Panc1 (cell line): ENCODE data around the gene ARL4A. TPM values are rescaled to one million over a fixed set of nuclear protein-coding genes. Genes with fewer than 3 reads are reported as not detected.

Source experiments
- ATAC-seq: fragments of 200-7000 bp; cut with Tn5 transposase; 2 replicates; pipeline ENCODE4 v1.9.1; 2020; ENCODE audit warnings: mild to moderate bottlenecking, moderate library complexity
- BruUV-seq: library from RNA; stranded (reverse); fragments of 400-500 nt; replicated peaks from 2 replicates; lab custom pipeline; 2021; lab: Mats Ljungman, UMichigan
- CTCF ChIA-PET: fragments of 300-600 bp; sonication (Branson Sonifier 250); formaldehyde crosslinking; loops from one replicate; lab custom pipeline; 2022; ENCODE audit warnings: antibody characterized with exemption; lab: Charles Lee
- POLR2A ChIA-PET: fragments of 300-600 bp; sonication (Branson Sonifier 250); formaldehyde crosslinking; loops from one replicate; lab custom pipeline; 2022; ENCODE audit warnings: antibody characterized with exemption; lab: Charles Lee
- DNase-seq: peaks from one replicate; pipeline ENCODE4 v3.0.0-alpha.2; 2010; ENCODE audit warnings: low read depth, low spot score
- H3K27ac ChIP-seq: 2 replicates; pipeline ENCODE4 v1.5.1; 2011; ENCODE audit warnings: mild to moderate bottlenecking, low read length, inconsistent platforms
- H3K27me3 ChIP-seq: fragments of 200-500 bp; sonication (Bioruptor generic); 2 replicates; pipeline ENCODE4 v1.6.0; 2014; ENCODE audit warnings: low read length, inconsistent platforms; ENCODE audit not compliant: control insufficient read depth, insufficient read depth
- H3K36me3 ChIP-seq: fragments of 200-500 bp; sonication (Bioruptor generic); 2 replicates; pipeline ENCODE4 v1.5.1; 2014; ENCODE audit warnings: inconsistent platforms, mild to moderate bottlenecking, low read length, moderate library complexity; ENCODE audit not compliant: control insufficient read depth, insufficient read depth
- H3K4me1 ChIP-seq: 2 replicates; pipeline ENCODE4 v1.5.1; 2011; ENCODE audit warnings: inconsistent platforms, mild to moderate bottlenecking, low read length, moderate library complexity; ENCODE audit not compliant: control insufficient read depth, insufficient read depth
- H3K4me3 ChIP-seq, 2 experiments: 2 replicates each; pipeline ENCODE4 v1.5.1; 2011 to 2012; ENCODE audit warnings: low read depth in 2 of 2, low read length in 2 of 2, mild to moderate bottlenecking in 2 of 2, inconsistent platforms in 1 of 2, moderate library complexity in 1 of 2
- H3K9me3 ChIP-seq: fragments of 200-500 bp; sonication (Bioruptor generic); 2 replicates; pipeline ENCODE4 v1.5.1; 2014; ENCODE audit warnings: low read depth, mild to moderate bottlenecking, inconsistent platforms, low read length, moderate library complexity; ENCODE audit not compliant: control insufficient read depth, insufficient read depth
- POLR2AphosphoS5 ChIP-seq: IDR thresholded peaks from 2 replicates; pipeline ENCODE4 v1.6.1; 2012; ENCODE audit warnings: mild to moderate bottlenecking, low read depth, low read length, moderate library complexity
- SIN3A ChIP-seq: IDR thresholded peaks from 2 replicates; pipeline ENCODE4 v1.6.1; 2012; ENCODE audit warnings: low read depth, mild to moderate bottlenecking, low read length, moderate library complexity, borderline replicate concordance; ENCODE audit not compliant: insufficient read depth
- TCF7L2 ChIP-seq: IDR thresholded peaks from 2 replicates; pipeline ENCODE4 v1.6.1; 2011; ENCODE audit warnings: mild to moderate bottlenecking, low read depth, low read length, inconsistent platforms
- in situ Hi-C: cut with HindIII; loops from 2 replicates; pipeline ENCODE4 v1.10.0; 2016; ENCODE audit warnings: low sequenced_read_pairs, low pct_unique_long_range_greater_than_20kb
- intact Hi-C: fragments of 100-400 bp; cut with micrococcal nuclease; formaldehyde crosslinking; loops from one replicate; pipeline ENCODE4 v1.10.0; 2022; ENCODE audit not compliant: unreplicated experiment
- total RNA-seq: library from RNA; stranded (reverse); gene quantifications from one replicate; pipeline ENCODE4 v1.2.1, GENCODE V29; 2021; ENCODE audit not compliant: unreplicated experiment
- TF ChIP-seq, protein P1 (sequence below): fragments of 450-650 bp; IDR thresholded peaks from 2 replicates; pipeline ENCODE4 v1.5.1; 2017; ENCODE audit warnings: mild to moderate bottlenecking
- TF ChIP-seq, protein P2 (sequence below), 2 experiments: IDR thresholded peaks; 2 replicates each; pipeline ENCODE4 v1.6.1; 2011 to 2012; ENCODE audit warnings: low read depth in 2 of 2, control low read depth in 1 of 2, low read length in 1 of 2, mild to moderate bottlenecking in 1 of 2, moderate library complexity in 1 of 2; ENCODE audit not compliant: insufficient read depth in 1 of 2

Gene ARL4A
- total RNA-seq, 1 experiment from 2014 or later: 37.4 TPM

DNA sequence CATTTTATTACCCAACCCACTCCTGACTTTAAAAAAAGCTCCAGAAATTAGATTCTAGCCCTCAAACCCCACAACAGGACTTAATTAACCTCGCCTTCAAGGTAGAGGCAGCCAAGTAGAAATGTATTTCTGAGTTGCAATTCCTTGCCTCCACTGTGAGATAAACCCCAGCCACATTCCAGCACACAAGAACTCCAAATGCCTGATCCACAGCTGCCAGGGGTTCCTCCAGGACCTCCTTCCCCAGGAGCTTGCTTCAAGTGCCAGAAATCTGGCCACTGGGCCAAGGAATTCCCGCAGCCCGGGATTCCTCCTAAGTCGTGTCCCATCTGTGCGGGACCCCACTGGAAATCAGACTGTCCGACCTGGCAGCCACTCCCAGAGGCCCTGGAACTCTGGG, 25.9 kb upstream of the ARL4A start:
- no peaks in the 10 kb centered on the region for H3K4me1 ChIP-seq
- DNase-seq (no peak), ATAC-seq (no peak)
- H3K4me3 ChIP-seq: no peak overlapping the region
- POLR2A ChIA-PET: no interaction called here
- CTCF ChIA-PET: no interaction called here
- intact Hi-C loops: no loop called here
- no peak for TF ChIP-seq SIN3A
- TF ChIP-seq, protein P1, sequence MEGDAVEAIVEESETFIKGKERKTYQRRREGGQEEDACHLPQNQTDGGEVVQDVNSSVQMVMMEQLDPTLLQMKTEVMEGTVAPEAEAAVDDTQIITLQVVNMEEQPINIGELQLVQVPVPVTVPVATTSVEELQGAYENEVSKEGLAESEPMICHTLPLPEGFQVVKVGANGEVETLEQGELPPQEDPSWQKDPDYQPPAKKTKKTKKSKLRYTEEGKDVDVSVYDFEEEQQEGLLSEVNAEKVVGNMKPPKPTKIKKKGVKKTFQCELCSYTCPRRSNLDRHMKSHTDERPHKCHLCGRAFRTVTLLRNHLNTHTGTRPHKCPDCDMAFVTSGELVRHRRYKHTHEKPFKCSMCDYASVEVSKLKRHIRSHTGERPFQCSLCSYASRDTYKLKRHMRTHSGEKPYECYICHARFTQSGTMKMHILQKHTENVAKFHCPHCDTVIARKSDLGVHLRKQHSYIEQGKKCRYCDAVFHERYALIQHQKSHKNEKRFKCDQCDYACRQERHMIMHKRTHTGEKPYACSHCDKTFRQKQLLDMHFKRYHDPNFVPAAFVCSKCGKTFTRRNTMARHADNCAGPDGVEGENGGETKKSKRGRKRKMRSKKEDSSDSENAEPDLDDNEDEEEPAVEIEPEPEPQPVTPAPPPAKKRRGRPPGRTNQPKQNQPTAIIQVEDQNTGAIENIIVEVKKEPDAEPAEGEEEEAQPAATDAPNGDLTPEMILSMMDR: no peak
- TF ChIP-seq TCF7L2: no peak
- TF ChIP-seq POLR2AphosphoS5: no peak
- TF ChIP-seq, protein P2, sequence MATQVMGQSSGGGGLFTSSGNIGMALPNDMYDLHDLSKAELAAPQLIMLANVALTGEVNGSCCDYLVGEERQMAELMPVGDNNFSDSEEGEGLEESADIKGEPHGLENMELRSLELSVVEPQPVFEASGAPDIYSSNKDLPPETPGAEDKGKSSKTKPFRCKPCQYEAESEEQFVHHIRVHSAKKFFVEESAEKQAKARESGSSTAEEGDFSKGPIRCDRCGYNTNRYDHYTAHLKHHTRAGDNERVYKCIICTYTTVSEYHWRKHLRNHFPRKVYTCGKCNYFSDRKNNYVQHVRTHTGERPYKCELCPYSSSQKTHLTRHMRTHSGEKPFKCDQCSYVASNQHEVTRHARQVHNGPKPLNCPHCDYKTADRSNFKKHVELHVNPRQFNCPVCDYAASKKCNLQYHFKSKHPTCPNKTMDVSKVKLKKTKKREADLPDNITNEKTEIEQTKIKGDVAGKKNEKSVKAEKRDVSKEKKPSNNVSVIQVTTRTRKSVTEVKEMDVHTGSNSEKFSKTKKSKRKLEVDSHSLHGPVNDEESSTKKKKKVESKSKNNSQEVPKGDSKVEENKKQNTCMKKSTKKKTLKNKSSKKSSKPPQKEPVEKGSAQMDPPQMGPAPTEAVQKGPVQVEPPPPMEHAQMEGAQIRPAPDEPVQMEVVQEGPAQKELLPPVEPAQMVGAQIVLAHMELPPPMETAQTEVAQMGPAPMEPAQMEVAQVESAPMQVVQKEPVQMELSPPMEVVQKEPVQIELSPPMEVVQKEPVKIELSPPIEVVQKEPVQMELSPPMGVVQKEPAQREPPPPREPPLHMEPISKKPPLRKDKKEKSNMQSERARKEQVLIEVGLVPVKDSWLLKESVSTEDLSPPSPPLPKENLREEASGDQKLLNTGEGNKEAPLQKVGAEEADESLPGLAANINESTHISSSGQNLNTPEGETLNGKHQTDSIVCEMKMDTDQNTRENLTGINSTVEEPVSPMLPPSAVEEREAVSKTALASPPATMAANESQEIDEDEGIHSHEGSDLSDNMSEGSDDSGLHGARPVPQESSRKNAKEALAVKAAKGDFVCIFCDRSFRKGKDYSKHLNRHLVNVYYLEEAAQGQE (IDR thresholded peaks at IDR 0.05; ENCODE audit: insufficient read depth in 1 of 2, low read depth in 2 of 2, low read length in 1 of 2): no peak
- H3K36me3 ChIP-seq: no peaks in the 10 kb centered on the region
- in situ Hi-C loops: no loop called here
- H3K27ac ChIP-seq: no peak overlapping the region
- no peaks in the 10 kb centered on the region for H3K27me3 ChIP-seq
- BruUV-seq: no TSS peak
- no peaks in the 10 kb centered on the region for H3K9me3 ChIP-seq

- Histone ChIP-seq H3K36me3 (no peaks in the 10 kb centered on the region), H3K4me1 (no peaks in the 10 kb centered on the region), H3K9me3 (no peaks in the 10 kb centered on the region), H3K27me3 (no peaks in the 10 kb centered on the region), H3K27ac (no peak overlapping the region), H3K4me3 (no peak overlapping the region)
- DNase-seq (no peak), ATAC-seq (no peak)
- CTCF ChIA-PET: no interaction called here
- BruUV-seq: no TSS peak
- intact Hi-C loops (no loop called here), in situ Hi-C loops (no loop called here)
- POLR2A ChIA-PET: no interaction called here
- no peak for TF ChIP-seq SIN3A
- TF ChIP-seq, protein P2 (IDR thresholded peaks at IDR 0.05; ENCODE audit: insufficient read depth in 1 of 2, low read depth in 2 of 2, low read length in 1 of 2): no peak
- TF ChIP-seq POLR2AphosphoS5: no peak
- TF ChIP-seq TCF7L2: no peak
- TF ChIP-seq, protein P1: no peak
Observed at GRCh38 chr7:12670000-12670729, 17.3 kb upstream of the ARL4A start.
